ENCODE data around the gene TMEM253.

Gene TMEM253

GRCh38 chr14:21071225-21072030 lies 29.4 kb upstream of the TMEM253 start:
- peak; percentile 87 for DNase-seq (ENCODE audit: low read depth)

GRCh38 chr14:21072031-21072473 lies 28.8 kb upstream of the TMEM253 start:
- DNase-seq (ENCODE audit: low read depth): peak; percentile 74

GRCh38 chr14:21072781-21073339 lies 28.0 kb upstream of the TMEM253 start:
- DNase-seq (ENCODE audit: low read depth): no peak

- DNase-seq (ENCODE audit: low read depth): no peak
Measured at GRCh38 chr14:21073921-21074320, 26.9 kb upstream of the TMEM253 start.

GRCh38 chr14:21074398-21075272 lies 26.2 kb upstream of the TMEM253 start:
- DNase-seq (ENCODE audit: low read depth): no peak

GRCh38 chr14:21075719-21076437 lies 25.0 kb upstream of the TMEM253 start:
- DNase-seq (ENCODE audit: low read depth): no peak

- no peak for DNase-seq (ENCODE audit: low read depth)
Measured at GRCh38 chr14:21077672-21078071, 23.2 kb upstream of the TMEM253 start.

- no peak for DNase-seq (ENCODE audit: low read depth)
Measured at GRCh38 chr14:21078287-21078686, 22.6 kb upstream of the TMEM253 start.

GRCh38 chr14:21078726-21079125 lies 22.1 kb upstream of the TMEM253 start:
- DNase-seq (ENCODE audit: low read depth): no peak

- DNase-seq (ENCODE audit: low read depth): no peak
Measured at GRCh38 chr14:21081521-21082142, 19.2 kb upstream of the TMEM253 start.

GRCh38 chr14:21083565-21084325 lies 17.1 kb upstream of the TMEM253 start:
- no peak for DNase-seq (ENCODE audit: low read depth)

GRCh38 chr14:21084396-21084795 lies 16.5 kb upstream of the TMEM253 start:
- no peak for DNase-seq (ENCODE audit: low read depth)

- DNase-seq (ENCODE audit: low read depth): peak; percentile 69
Measured at GRCh38 chr14:21084998-21085853, 15.6 kb upstream of the TMEM253 start.

GRCh38 chr14:21086908-21087293 lies 14.0 kb upstream of the TMEM253 start:
- no peak for DNase-seq (ENCODE audit: low read depth)

- DNase-seq (ENCODE audit: low read depth): peak; percentile 92
Measured at GRCh38 chr14:21087294-21088091, 13.4 kb upstream of the TMEM253 start.

GRCh38 chr14:21088687-21089086 lies 12.2 kb upstream of the TMEM253 start:
- DNase-seq (ENCODE audit: low read depth): no peak

- DNase-seq (ENCODE audit: low read depth): no peak
Measured at GRCh38 chr14:21089271-21089670, 11.6 kb upstream of the TMEM253 start.

GRCh38 chr14:21089877-21090193 lies 11.0 kb upstream of the TMEM253 start:
- DNase-seq (ENCODE audit: low read depth): no peak

Measured in ELR (cell line).